ENCODE measurements around the gene RPL13A.

GRCh38 chr19:49479975-49480628 lies 7.3 kb upstream of the RPL13A start:
- TF ChIP-seq CTCF (IDR thresholded peaks at IDR 0.05) (no peak), POLR2A (IDR thresholded peaks at IDR 0.05) (no peak)

Measured in lower leg skin (tissue), 3 donors.